Measurements from ENCODE around the gene DNAAF8.

- TF ChIP-seq CTCF (IDR thresholded peaks at IDR 0.05) (no peak), POLR2AphosphoS5 (IDR thresholded peaks at IDR 0.05) (no peak), EP300 (IDR thresholded peaks at IDR 0.05) (no peak)
Measured at GRCh38 chr16:4798456-4798855, 64.1 kb downstream of the DNAAF8 start.

Measured in esophagus muscularis mucosa (tissue), 4 donors.